22Rv1 (cell line): ENCODE measurements around the gene ZNF629.
"Not testable (repeated sequence)": the region's sequence is repeated elsewhere in the genome, so short reads cannot be mapped to it uniquely, and the experiment has no call there.

Experiments used
- CTCF ChIP-seq: fragments of 450-650 bp; IDR thresholded peaks from 2 replicates; pipeline ENCODE4 v1.5.1; 2017; ENCODE audit warnings: mild to moderate bottlenecking
- ZFX ChIP-seq: fragments of 450-650 bp; IDR thresholded peaks from 2 replicates; pipeline ENCODE4 v1.6.1; 2017; ENCODE audit warnings: antibody characterized with exemption, borderline replicate concordance

- TF ChIP-seq CTCF, ZFX: not testable (repeated sequence)
Observed at GRCh38 chr16:30821441-30821840, 34.4 kb upstream of the ZNF629 start.
